Peyer's patch (tissue), 4 donors: Measurements from ENCODE around the gene TRERF1.

ENCODE experiments used
- CTCF ChIP-seq, 6 experiments: fragments of 450-650 bp in 4 of 6; fragments of 200-600 bp in 2 of 6; sonication (generic) in 1 of 6; IDR thresholded peaks; one replicate each; pipeline ENCODE4 v1.5.1; 2017 to 2019; ENCODE audit warnings: antibody characterized with exemption in 6 of 6, mild to moderate bottlenecking in 3 of 6, moderate library complexity in 1 of 6
- POLR2A ChIP-seq, 2 donors: fragments of 450-650 bp; IDR thresholded peaks; one replicate each; pipeline ENCODE4 v1.5.1; 2017; ENCODE audit warnings: antibody characterized with exemption in 2 of 2, mild to moderate bottlenecking in 2 of 2, moderate library complexity in 2 of 2

GRCh38 chr6:42431877-42432276, 19.8 kb downstream of the TRERF1 start:
- TF ChIP-seq POLR2A (IDR thresholded peaks at IDR 0.05), result no peak
- no peak for TF ChIP-seq CTCF (IDR thresholded peaks at IDR 0.05)
